ENCODE data around the gene RBM15.

Gene RBM15

GRCh38 chr1:110356379-110356778, 17.2 kb downstream of the RBM15 start:
- DNase-seq (ENCODE audit: low read depth): no peak

- DNase-seq (ENCODE audit: low read depth): no peak
These were observed 21.3 kb downstream of the RBM15 start for GRCh38 chr1:110360431-110360830.

GRCh38 chr1:110361856-110362255, 22.7 kb downstream of the RBM15 start:
- DNase-seq (ENCODE audit: low read depth): no peak

- no peak for DNase-seq (ENCODE audit: low read depth)
These were observed 25.0 kb downstream of the RBM15 start for GRCh38 chr1:110364221-110364620.

- DNase-seq (ENCODE audit: low read depth): no peak
These were observed 31.6 kb downstream of the RBM15 start for GRCh38 chr1:110370827-110371226.

- peak; percentile 16 for DNase-seq (ENCODE audit: low read depth)
These were observed 36.3 kb downstream of the RBM15 start for GRCh38 chr1:110375490-110375889.

GRCh38 chr1:110380672-110381283, 41.6 kb downstream of the RBM15 start:
- DNase-seq (ENCODE audit: low read depth): peak; percentile 87

- DNase-seq (ENCODE audit: low read depth): no peak
These were observed 44.2 kb downstream of the RBM15 start for GRCh38 chr1:110383251-110383990.

GRCh38 chr1:110384581-110385321, 45.6 kb downstream of the RBM15 start:
- DNase-seq (ENCODE audit: low read depth): no peak

- no peak for DNase-seq (ENCODE audit: low read depth)
These were observed 46.2 kb downstream of the RBM15 start for GRCh38 chr1:110385369-110385768.

- no peak for DNase-seq (ENCODE audit: low read depth)
These were observed 48.0 kb downstream of the RBM15 start for GRCh38 chr1:110387048-110387754.

GRCh38 chr1:110390096-110390495, 50.9 kb downstream of the RBM15 start:
- peak; percentile 57 for DNase-seq (ENCODE audit: low read depth)

GRCh38 chr1:110390692-110391245, 51.6 kb downstream of the RBM15 start, which contains the start of gene SLC16A4:
Gene SLC16A4, minus strand, starts transcription at chr1:110391026. Its CDS starts 1,703 bp downstream, at chr1:110389323.
- no peak for DNase-seq (ENCODE audit: low read depth)

- no peak for DNase-seq (ENCODE audit: low read depth)
These were observed 54.1 kb downstream of the RBM15 start for GRCh38 chr1:110393286-110393685.

- peak; percentile 65 for DNase-seq (ENCODE audit: low read depth)
These were observed 54.7 kb downstream of the RBM15 start for GRCh38 chr1:110393691-110394492.

GRCh38 chr1:110394493-110394820, 55.3 kb downstream of the RBM15 start:
- DNase-seq (ENCODE audit: low read depth): no peak
